Muscle layer of colon (tissue), 2 donors: ENCODE measurements around the gene RHOH.

Experiments used
- H3K27ac ChIP-seq: one replicate; pipeline ENCODE4 v1.7.0; 2013; ENCODE audit warnings: low read depth, mild to moderate bottlenecking, low read length, moderate library complexity
- H3K27me3 ChIP-seq, 2 donors: one replicate each; pipeline ENCODE4 v1.7.0; 2013; ENCODE audit warnings: low read length in 2 of 2, mild to moderate bottlenecking in 2 of 2; ENCODE audit not compliant: insufficient read depth in 2 of 2, control insufficient read depth in 1 of 2
- H3K36me3 ChIP-seq: one replicate; pipeline ENCODE4 v1.7.0; 2013; ENCODE audit warnings: mild to moderate bottlenecking, low read length; ENCODE audit not compliant: insufficient read depth
- H3K4me1 ChIP-seq: one replicate; pipeline ENCODE4 v1.7.0; 2013; ENCODE audit warnings: mild to moderate bottlenecking, low read length; ENCODE audit not compliant: insufficient read depth
- H3K4me3 ChIP-seq, 2 donors: one replicate each; pipeline ENCODE4 v1.7.0; 2013; ENCODE audit warnings: low read length in 2 of 2, low read depth in 1 of 2, mild to moderate bottlenecking in 1 of 2, moderate library complexity in 1 of 2
- H3K9ac ChIP-seq: one replicate; pipeline ENCODE4 v1.7.0; 2013; ENCODE audit warnings: low read length
- H3K9me3 ChIP-seq: one replicate; pipeline ENCODE4 v1.7.0; 2013; ENCODE audit warnings: mild to moderate bottlenecking, low read length
- donor health status: abdominal sarcoma.
- donor health status: Adenocarcinoma of cecum.

RHOH gene

GRCh38 chr4:40199179-40199670 is 2.4 kb downstream of the RHOH start:
- Histone ChIP-seq H3K27me3 (no peaks in the 10 kb centered on the region), H3K27ac (no peak overlapping the region), H3K4me1 (no peaks in the 10 kb centered on the region), H3K4me3 (no peak overlapping the region), H3K9me3 (no peaks in the 10 kb centered on the region), H3K9ac (no peak overlapping the region), H3K36me3 (no peaks in the 10 kb centered on the region)

DNA sequence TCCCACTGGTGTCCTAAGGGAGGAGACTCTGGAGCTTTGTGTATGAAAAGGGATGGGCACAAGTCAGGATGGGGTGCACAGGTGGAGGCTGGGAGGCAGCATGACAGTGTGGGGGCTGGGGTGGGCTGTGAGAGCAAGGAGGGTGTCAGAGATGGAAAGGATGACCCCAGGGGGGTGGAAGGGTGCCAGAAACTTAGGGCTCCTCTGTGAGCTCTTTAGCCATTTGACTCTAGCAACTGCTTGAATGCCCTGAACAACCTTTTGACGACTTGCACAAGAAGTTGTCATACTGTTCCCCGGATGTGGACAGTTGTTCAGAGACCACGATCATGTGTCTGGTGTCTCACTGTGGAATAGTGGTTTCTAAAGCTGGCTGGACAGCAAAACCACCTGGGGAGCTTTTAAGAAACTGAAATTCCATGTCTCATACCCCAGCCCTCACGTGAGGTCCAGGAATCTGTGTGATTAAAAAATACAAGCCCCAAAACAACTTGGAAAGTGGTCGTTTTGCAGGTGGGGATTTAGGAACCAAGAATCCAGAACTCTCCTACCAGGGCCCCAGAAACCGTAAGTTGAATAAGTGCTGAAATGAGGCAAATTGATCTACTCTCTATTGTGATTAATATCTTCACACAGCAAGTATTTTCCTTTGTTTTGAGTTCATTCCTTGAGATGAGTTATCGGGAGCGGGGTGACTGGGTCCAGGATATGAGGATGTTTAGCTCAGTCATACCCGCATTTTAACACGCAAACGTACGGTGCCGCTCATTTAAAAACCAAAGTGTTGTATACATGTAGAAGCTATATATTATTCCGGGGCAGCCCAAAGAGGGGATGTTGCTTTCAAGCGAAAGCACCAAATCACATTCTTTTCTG is 3.4 kb downstream of the RHOH start:
- Histone ChIP-seq H3K4me3 (no peak overlapping the region), H3K9ac (no peak overlapping the region), H3K36me3 (no peaks in the 10 kb centered on the region), H3K4me1 (no peaks in the 10 kb centered on the region), H3K27ac (no peak overlapping the region), H3K27me3 (no peaks in the 10 kb centered on the region), H3K9me3 (no peaks in the 10 kb centered on the region)

GRCh38 chr4:40200875-40201801 is 4.3 kb downstream of the RHOH start:
- Histone ChIP-seq H3K27ac (no peak overlapping the region), H3K9ac (no peak overlapping the region), H3K9me3 (no peaks in the 10 kb centered on the region), H3K27me3 (no peaks in the 10 kb centered on the region), H3K36me3 (no peaks in the 10 kb centered on the region), H3K4me1 (no peaks in the 10 kb centered on the region), H3K4me3 (no peak overlapping the region)

DNA sequence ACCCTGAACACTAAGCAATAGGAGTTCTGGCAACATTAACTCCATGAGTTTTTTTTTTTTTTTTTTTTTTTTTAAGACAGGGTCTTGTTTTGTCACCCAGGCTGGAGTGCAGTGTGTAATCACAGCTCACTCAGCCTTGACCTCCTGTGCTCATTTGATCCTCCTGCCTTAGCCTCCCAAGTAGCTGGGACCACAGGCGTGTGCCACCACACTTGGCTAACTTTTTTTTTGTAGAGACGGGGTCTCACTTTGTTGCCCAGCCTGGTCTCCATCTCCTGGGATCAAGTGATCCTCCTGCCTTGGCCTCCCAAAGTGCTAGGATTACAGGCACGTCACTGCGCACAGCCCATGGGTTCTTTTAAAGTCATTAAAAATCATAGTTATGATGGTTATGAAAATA is 5.1 kb downstream of the RHOH start:
- Histone ChIP-seq H3K9me3 (no peaks in the 10 kb centered on the region), H3K4me1 (no peaks in the 10 kb centered on the region), H3K4me3 (no peak overlapping the region), H3K27me3 (no peaks in the 10 kb centered on the region), H3K27ac (no peak overlapping the region), H3K36me3 (no peaks in the 10 kb centered on the region), H3K9ac (no peak overlapping the region)

- Histone ChIP-seq H3K27ac (no peak overlapping the region), H3K4me3 (no peak overlapping the region), H3K36me3 (no peaks in the 10 kb centered on the region), H3K4me1 (no peaks in the 10 kb centered on the region), H3K9me3 (no peaks in the 10 kb centered on the region), H3K9ac (no peak overlapping the region), H3K27me3 (no peaks in the 10 kb centered on the region)
Measured at GRCh38 chr4:40202474-40202873, 5.6 kb downstream of the RHOH start.

GRCh38 chr4:40204507-40205258 is 7.9 kb downstream of the RHOH start:
- no peaks in the 10 kb centered on the region for H3K9me3 ChIP-seq
- no peaks in the 10 kb centered on the region for H3K27me3 ChIP-seq
- H3K27ac ChIP-seq = no peak overlapping the region
- no peak overlapping the region for H3K4me3 ChIP-seq
- no peaks in the 10 kb centered on the region for H3K36me3 ChIP-seq
- H3K9ac ChIP-seq = no peak overlapping the region
- no peaks in the 10 kb centered on the region for H3K4me1 ChIP-seq

- Histone ChIP-seq H3K36me3 (no peaks in the 10 kb centered on the region), H3K27me3 (no peaks in the 10 kb centered on the region), H3K9ac (no peak overlapping the region), H3K4me3 (no peak overlapping the region), H3K27ac (no peak overlapping the region), H3K4me1 (no peaks in the 10 kb centered on the region), H3K9me3 (no peaks in the 10 kb centered on the region)
Measured at GRCh38 chr4:40205259-40206198, 8.7 kb downstream of the RHOH start.

DNA sequence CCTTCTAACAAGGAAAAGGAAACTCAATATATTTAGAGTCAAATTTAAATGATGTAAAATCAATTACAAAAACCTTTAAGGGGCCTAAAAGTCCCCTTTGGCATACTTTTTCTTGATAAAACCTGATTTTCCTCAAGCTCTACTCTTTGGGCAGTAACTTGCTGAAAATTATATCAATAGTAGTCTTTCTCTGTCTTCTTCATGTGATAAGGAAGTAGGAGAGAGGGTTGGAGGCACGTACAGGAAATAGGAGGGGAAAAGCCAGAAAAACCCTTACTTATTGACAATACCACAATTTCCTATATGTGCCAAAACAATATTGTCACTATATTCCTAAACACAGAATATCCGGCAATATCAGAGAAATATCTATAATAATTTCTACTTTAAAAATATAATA is 9.6 kb downstream of the RHOH start:
- H3K4me1 ChIP-seq = no peaks in the 10 kb centered on the region
- H3K4me3 ChIP-seq = no peak overlapping the region
- H3K36me3 ChIP-seq = no peaks in the 10 kb centered on the region
- no peaks in the 10 kb centered on the region for H3K9me3 ChIP-seq
- no peaks in the 10 kb centered on the region for H3K27me3 ChIP-seq
- no peak overlapping the region for H3K27ac ChIP-seq
- H3K9ac ChIP-seq = no peak overlapping the region

GRCh38 chr4:40209401-40209800 is 12.6 kb downstream of the RHOH start:
- Histone ChIP-seq H3K27ac (no peak overlapping the region), H3K9ac (no peak overlapping the region), H3K4me3 (no peak overlapping the region), H3K9me3 (no peaks in the 10 kb centered on the region), H3K27me3 (no peaks in the 10 kb centered on the region), H3K36me3 (no peaks in the 10 kb centered on the region), H3K4me1 (no peaks in the 10 kb centered on the region)

DNA sequence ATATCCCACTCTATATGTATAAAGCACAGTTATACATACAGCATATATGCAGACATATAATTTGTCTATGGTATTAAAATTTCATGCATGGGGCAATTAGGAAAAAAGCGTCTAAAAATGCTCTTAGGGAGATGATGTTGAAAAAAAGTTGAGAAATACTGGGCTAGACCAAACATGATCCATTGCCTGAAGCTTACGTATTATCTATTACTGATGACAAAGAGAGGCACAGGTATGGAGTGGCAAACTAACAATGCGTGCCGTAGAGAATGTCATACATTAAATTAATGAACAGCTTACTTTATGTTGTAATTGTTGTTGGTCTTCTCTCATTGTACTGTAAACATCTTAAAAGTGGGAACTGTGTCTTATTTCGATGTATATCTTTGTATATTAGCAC is 13.9 kb downstream of the RHOH start:
- Histone ChIP-seq H3K9me3 (no peaks in the 10 kb centered on the region), H3K4me3 (no peak overlapping the region), H3K27me3 (no peaks in the 10 kb centered on the region), H3K9ac (no peak overlapping the region), H3K4me1 (no peaks in the 10 kb centered on the region), H3K36me3 (no peaks in the 10 kb centered on the region), H3K27ac (no peak overlapping the region)
